GM18498 (cell line): ENCODE data around the gene DGAT2L6.
"Not testable (repeated sequence)": the region's sequence is repeated elsewhere in the genome, so short reads cannot be mapped to it uniquely, and the experiment has no call there.

Experiments
- ATAC-seq: cut with Tn5 transposase; IDR thresholded peaks from one replicate; pipeline ENCODE4 v1.9.1; 2021; ENCODE audit warnings: mild to moderate bottlenecking, moderate library complexity; ENCODE audit not compliant: unreplicated experiment

DGAT2L6 gene

GRCh38 chrX:70196961-70197720 is 19.9 kb downstream of the DGAT2L6 start:
- ATAC-seq = peak; percentile 73

- no peak for ATAC-seq
Observed at GRCh38 chrX:70201732-70202131, 24.4 kb downstream of the DGAT2L6 start.

DNA sequence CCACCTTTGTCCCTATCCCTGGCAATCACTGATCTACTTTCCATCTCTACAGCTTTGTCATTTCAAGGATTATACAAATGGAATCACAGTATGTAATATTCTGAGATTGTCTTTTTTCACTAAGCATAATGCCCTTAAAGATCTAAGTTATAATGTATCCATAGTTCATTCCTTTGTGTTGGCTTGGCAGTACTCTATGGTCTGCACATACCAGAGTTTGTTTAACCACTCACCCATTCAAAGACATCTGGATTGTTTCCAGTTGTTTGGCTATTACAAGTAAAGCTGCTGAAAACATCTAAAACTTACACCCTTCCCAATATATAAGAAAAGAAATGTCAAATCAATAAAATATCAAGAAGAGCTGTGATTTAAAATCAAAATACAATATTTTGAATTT is 31.2 kb downstream of the DGAT2L6 start:
- ATAC-seq = no peak

DNA sequence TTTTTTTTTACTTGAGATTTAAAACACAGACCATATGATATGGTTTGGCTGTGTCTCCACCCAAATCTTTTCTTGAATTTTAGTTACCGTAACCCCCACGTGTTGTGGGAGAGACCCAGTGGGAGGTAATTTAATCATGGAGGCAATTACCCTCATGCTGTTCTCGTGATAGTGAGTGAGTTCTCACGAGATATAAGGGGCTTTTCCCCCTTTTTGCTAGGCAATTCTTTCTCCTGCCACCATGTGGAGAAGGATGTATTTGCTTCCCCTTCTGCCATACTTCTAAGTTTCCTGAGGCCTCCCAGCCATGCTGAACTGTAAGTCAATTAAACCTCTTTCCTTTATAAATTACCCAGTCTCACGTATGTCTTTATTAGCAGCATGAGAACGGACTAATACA is 32.3 kb downstream of the DGAT2L6 start:
- ATAC-seq = not testable (repeated sequence)

- no peak for ATAC-seq
Observed at GRCh38 chrX:70219938-70220764, 42.9 kb downstream of the DGAT2L6 start.

DNA sequence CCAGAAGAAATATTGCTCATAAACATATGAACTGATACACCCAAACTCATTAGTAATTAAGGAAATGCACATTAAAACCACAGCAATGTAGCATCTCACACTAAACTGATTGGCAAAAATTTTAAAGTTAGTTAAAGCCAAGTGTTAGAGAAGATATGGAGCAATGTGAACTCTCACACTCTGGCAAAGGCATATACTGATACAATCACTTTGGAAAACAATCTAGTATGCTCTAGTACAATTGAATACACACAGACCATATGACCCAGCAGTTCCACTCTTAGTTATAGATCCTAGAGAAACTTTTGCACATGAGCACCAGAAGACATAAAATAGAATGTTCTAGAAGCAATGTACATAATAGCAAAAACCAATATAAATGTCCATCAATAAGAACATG is 48.8 kb downstream of the DGAT2L6 start:
- no peak for ATAC-seq

DNA sequence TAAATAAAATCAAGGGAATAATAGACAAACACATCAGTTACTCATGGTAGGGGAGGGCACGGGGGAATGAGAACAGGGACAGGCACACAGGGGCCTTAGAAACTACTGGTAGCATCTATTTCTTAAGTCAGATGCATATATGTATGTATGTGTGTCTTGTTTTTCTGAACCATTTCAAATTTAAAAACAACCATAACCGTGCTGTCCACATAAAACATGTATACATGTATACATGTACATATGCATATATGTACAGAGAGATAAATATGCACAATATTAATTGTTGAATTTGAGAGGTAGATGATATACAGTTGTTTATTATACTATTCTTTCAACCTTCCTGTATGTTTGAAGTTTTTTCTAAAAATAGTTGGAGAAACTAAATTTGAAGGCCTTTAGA is 49.4 kb downstream of the DGAT2L6 start:
- no peak for ATAC-seq

DNA sequence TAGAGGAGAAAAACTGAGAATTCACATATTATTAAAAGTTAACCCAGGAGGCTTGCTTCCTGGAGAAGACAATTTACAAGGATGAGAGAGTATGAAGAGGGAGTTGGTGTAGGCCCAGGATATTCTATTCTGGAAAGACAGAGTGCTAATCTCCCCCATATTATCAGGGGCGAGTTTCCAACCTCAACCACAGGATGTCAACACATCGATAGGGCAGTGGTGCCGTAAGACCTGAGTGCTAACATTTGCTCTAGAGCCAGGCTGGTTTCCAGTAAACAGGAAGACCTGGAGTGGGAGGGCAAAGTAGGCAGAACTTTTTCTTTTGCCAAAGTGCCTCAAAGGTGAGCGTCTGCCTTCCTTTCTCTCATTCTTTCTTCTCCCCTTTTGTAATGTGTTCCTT is 54.4 kb downstream of the DGAT2L6 start:
- ATAC-seq = no peak

DNA sequence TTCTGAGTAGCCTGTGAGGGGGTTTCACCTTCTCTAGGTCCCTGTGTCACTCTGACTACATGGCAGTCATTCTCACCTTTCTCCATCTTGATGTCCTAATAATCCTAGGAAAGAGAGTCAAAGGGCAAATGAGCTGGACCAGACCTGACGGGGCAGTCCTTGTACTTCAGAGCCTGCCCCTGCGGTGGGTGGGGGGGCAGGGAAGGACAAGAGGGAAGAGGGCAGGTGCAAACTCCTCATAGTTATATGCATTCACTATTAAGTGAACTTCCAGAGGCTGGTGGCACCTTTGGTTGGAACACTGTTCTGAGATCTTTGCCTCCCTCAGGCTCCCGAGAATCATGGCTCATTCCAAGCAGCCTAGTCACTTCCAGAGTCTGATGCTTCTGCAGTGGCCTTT is 57.1 kb downstream of the DGAT2L6 start, which contains the start of gene AWAT1:
Gene AWAT1, plus strand, starts transcription at position 301 of the 400 bp plus-strand sequence. Its CDS starts 41 bp downstream, at position 342.
- ATAC-seq = no peak

DNA sequence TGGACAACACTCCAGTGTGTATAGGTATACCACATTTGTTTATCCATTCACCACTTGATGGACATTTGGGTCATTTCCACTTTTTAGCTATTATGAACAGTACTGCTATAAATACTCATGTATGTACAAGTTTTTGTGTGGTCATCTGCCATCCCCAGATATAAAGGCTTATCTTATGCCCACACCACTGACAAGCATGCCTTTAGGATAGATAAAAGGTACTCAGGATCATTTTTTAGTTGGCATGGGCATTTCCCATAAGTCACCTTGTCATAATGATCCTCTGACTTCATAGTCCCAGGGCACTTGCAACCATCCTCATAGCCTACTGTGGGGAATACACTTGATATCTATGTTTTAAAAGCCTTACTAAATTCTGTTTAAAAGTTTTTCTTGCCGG is 63.5 kb downstream of the DGAT2L6 start:
- ATAC-seq = no peak

DNA sequence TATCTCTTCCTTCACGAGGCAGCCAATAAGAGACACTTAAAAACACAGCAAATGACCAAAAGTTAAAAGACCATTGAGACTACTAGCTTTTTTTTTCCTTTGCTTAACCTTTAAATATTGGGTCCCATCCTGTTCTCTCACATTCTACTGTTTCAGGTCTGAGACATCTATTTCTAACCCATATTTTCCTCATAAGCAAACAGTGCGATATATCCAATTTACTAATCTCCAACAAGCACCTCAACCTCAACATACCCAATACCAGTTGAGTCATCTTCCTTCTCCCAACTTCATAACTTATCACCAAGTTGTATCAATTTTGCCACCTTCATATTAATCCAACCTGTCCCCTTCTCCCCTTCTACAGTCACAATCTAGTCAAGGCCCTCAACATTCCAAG is 64.2 kb downstream of the DGAT2L6 start:
- ATAC-seq = no peak

GRCh38 chrX:70243601-70244000 is 66.3 kb downstream of the DGAT2L6 start:
- ATAC-seq = not testable (repeated sequence)

DNA sequence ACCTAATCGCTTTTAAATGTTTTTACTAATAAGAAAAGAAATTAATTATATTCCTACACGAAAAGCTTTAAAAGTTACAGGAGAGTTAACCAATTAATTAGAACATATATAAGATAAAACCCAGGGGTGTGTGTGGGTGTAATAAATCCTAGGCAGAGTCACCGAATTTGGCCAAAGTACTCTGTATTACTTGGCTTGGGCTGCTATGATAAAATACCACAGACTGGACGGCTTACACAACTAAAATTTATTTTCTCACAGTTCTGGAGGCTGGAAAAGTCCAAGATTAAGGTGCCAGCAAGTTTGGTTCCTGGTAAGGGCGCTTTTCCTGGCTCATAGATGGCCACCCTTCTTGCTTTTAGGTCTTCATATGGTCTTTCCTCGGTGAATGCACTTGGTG is 67.6 kb downstream of the DGAT2L6 start:
- no peak for ATAC-seq

DNA sequence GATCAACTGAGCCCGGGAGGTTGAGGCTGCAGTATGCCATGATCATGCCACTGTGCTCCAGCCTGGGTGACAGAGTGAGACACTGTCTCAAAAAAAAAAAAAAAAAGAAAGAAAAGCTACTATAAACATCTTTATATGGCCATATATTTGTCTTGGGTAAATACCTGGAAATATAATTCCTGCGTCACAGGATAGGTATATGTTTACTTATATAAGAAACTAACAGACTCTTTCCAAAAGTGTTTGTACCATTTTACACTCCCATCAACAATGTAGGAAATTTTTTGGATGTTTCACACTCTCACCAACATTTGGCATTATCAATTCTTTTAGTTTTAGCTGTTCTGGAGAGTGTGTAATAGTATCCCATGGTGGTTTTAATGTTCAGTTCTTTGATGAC is 70.0 kb downstream of the DGAT2L6 start:
- ATAC-seq = no peak

GRCh38 chrX:70252491-70252890 is 75.2 kb downstream of the DGAT2L6 start:
- no peak for ATAC-seq

DNA sequence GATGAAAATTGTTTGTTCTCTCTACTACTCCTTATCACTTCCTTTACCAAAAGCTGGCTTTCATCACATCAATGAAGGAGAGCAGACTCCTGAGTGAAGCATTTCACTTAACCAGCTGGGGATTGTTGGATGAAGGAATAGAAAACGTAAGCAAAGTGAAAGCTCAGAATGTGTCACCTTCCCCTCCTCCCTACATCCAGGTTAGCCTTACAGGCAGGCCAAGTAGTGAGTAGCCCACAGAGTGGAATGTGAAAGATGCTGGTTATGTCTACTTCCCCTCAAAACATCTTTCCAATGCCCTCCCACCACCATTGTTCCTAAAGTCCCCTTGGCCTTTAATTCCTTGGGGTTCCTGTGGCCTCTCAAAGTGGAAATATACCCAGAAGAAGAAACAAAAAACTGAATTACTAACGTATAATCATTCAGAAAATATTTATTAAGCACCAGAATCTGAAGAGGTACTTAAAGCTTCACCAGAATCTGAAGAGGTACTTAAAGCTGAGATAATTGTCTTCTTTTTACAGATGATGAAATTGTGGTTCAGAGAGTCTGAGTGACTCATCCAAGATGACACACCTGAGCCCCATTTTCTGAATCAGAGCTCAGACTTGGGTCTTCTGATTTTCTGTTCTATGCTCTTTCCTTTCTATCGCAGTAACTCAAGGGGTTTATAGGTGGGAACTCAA is 76.2 kb downstream of the DGAT2L6 start:
- ATAC-seq = no peak

DNA sequence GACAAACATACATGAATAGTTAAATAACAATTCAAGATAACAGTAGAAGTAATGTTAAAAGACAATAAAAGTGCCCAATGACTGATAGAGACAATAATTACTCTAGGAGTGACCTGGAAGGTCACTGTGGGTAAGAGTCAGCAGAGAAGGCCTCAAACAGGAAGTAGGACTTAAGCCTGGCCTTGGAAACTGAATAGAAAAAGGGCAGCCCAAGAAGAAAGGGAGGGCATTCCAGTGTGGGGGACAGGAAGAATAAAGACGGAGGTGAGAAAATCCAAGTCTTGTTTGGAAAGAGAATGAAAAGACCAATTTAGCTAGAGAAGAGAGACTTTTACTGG is 76.7 kb downstream of the DGAT2L6 start:
- no peak for ATAC-seq

- ATAC-seq = no peak
Observed at GRCh38 chrX:70254909-70255308, 77.6 kb downstream of the DGAT2L6 start.
